Measurements from ENCODE around the gene ASIC3. TPM values are rescaled to one million over a fixed set of nuclear protein-coding genes. Genes with fewer than 3 reads are reported as not detected.

The ASIC3 gene
- polyA plus RNA-seq, 10 donors: 2.1 to 6.4 (median 4.3) TPM

Other genes with a start within 250 kb of the ASIC3 start
- gene TMEM176B, start 248.2 kb upstream of the ASIC3 start, polyA plus RNA-seq (ENCODE audit: insufficient read length in 10 of 10): 10 to 100 TPM in 9 of 10 donors, 1 to 10 TPM in 1; 5.7 to 19.3 (median 14.5) TPM
- 10 to 100 TPM in 7 of 10 donors, 1 to 10 TPM in 3; 8.8 to 21.4 (median 12.6) TPM for gene TMEM176A, start 247.8 kb upstream of the ASIC3 start, polyA plus RNA-seq (ENCODE audit: insufficient read length in 10 of 10)
- gene AOC1, start 196.0 kb upstream of the ASIC3 start, polyA plus RNA-seq (ENCODE audit: insufficient read length in 10 of 10): under 1 TPM in 5 of 10 donors, not detected in 5; 0.09 to 0.78 (median 0.22) TPM
- 10 to 100 TPM; 10.6 to 19.5 (median 16.0) TPM for gene KCNH2, start 70.2 kb upstream of the ASIC3 start, polyA plus RNA-seq (ENCODE audit: insufficient read length in 10 of 10)
- gene NOS3, start 57.5 kb upstream of the ASIC3 start, polyA plus RNA-seq (ENCODE audit: insufficient read length in 10 of 10): 1 to 10 TPM; 4.1 to 9.4 (median 6.6) TPM
- 1 to 10 TPM in 6 of 10 donors, under 1 TPM in 4; 0.45 to 2.0 (median 1.1) TPM for gene ATG9B, start 24.0 kb upstream of the ASIC3 start, polyA plus RNA-seq (ENCODE audit: insufficient read length in 10 of 10)
- 10 to 100 TPM; 12.9 to 34.9 (median 17.6) TPM for gene ABCB8, start 20.1 kb upstream of the ASIC3 start, polyA plus RNA-seq (ENCODE audit: insufficient read length in 10 of 10)
- 10 to 100 TPM in 4 of 10 donors, 1 to 10 TPM in 6; 5.4 to 11.2 (median 9.4) TPM for gene CDK5, start 9.4 kb downstream of the ASIC3 start, polyA plus RNA-seq (ENCODE audit: insufficient read length in 10 of 10)
- gene SLC4A2, start 11.1 kb downstream of the ASIC3 start, polyA plus RNA-seq (ENCODE audit: insufficient read length in 10 of 10): 10 to 100 TPM; 43.2 to 57.6 (median 53.7) TPM
- gene FASTK, start 32.3 kb downstream of the ASIC3 start, polyA plus RNA-seq (ENCODE audit: insufficient read length in 10 of 10): 10 to 100 TPM; 45.2 to 83.3 (median 64.0) TPM
- 10 to 100 TPM; 25.3 to 43.1 (median 29.8) TPM for gene TMUB1, start 35.0 kb downstream of the ASIC3 start, polyA plus RNA-seq (ENCODE audit: insufficient read length in 10 of 10)
- 10 to 100 TPM; 53.5 to 84.1 (median 67.8) TPM for gene AGAP3, start 37.9 kb downstream of the ASIC3 start, polyA plus RNA-seq (ENCODE audit: insufficient read length in 10 of 10)
- 1 to 10 TPM in 6 of 10 donors, under 1 TPM in 4; 0.66 to 3.3 (median 1.3) TPM for gene GBX1, start 119.2 kb downstream of the ASIC3 start, polyA plus RNA-seq (ENCODE audit: insufficient read length in 10 of 10)
- gene ASB10, start 138.7 kb downstream of the ASIC3 start, polyA plus RNA-seq (ENCODE audit: insufficient read length in 10 of 10): 1 to 10 TPM; 1.0 to 4.5 (median 3.0) TPM
- gene H2BK1, start 162.0 kb downstream of the ASIC3 start, polyA plus RNA-seq (ENCODE audit: insufficient read length in 10 of 10): not detected
- 10 to 100 TPM; 13.2 to 23.8 (median 18.1) TPM for gene ABCF2, start 178.7 kb downstream of the ASIC3 start, polyA plus RNA-seq (ENCODE audit: insufficient read length in 10 of 10)
- gene CHPF2, start 184.0 kb downstream of the ASIC3 start, polyA plus RNA-seq (ENCODE audit: insufficient read length in 10 of 10): 10 to 100 TPM; 16.6 to 29.8 (median 22.4) TPM
- gene SMARCD3, start 200.2 kb downstream of the ASIC3 start, polyA plus RNA-seq (ENCODE audit: insufficient read length in 10 of 10): 100 to 1,000 TPM in 9 of 10 donors, 10 to 100 TPM in 1; 96.8 to 165 (median 135) TPM